NCI-H1694 treated with DMSO at 0.1 percent for 48 hours (cell line): Measurements from ENCODE around the gene KLKB1.
"Not testable (repeated sequence)": the region's sequence is repeated elsewhere in the genome, so short reads cannot be mapped to it uniquely, and the experiment has no call there.

ENCODE experiments used
- DNase-seq: peaks from one replicate; lab custom pipeline; 2025; lab: John Stamatoyannopoulos, UW

KLKB1 gene

GRCh38 chr4:186227744-186228513, 622 bp downstream of the KLKB1 start:
- no peak for DNase-seq

GRCh38 chr4:186228514-186228894, 1.2 kb downstream of the KLKB1 start:
- DNase-seq: no peak

- no peak for DNase-seq
Observed at GRCh38 chr4:186234367-186234766, 7.1 kb downstream of the KLKB1 start.

GRCh38 chr4:186236126-186236525, 8.8 kb downstream of the KLKB1 start:
- DNase-seq: no peak

GRCh38 chr4:186240452-186240847, 13.1 kb downstream of the KLKB1 start:
- no peak for DNase-seq

- peak; percentile 99 for DNase-seq
Observed at GRCh38 chr4:186240848-186241491, 13.7 kb downstream of the KLKB1 start.

GRCh38 chr4:186241616-186242015, 14.3 kb downstream of the KLKB1 start:
- DNase-seq: no peak

- DNase-seq: not testable (repeated sequence)
Observed at GRCh38 chr4:186242031-186242430, 14.7 kb downstream of the KLKB1 start.

- DNase-seq: no peak
Observed at GRCh38 chr4:186243331-186243730, 16.0 kb downstream of the KLKB1 start.

- no peak for DNase-seq
Observed at GRCh38 chr4:186244835-186245234, 17.5 kb downstream of the KLKB1 start.

GRCh38 chr4:186247062-186247752, 19.9 kb downstream of the KLKB1 start:
- DNase-seq: not testable (repeated sequence)

GRCh38 chr4:186248643-186249042, 21.3 kb downstream of the KLKB1 start:
- no peak for DNase-seq

GRCh38 chr4:186249785-186250754, 22.8 kb downstream of the KLKB1 start:
- DNase-seq: no peak

- DNase-seq: no peak
Observed at GRCh38 chr4:186250760-186251159, 23.5 kb downstream of the KLKB1 start.

GRCh38 chr4:186255122-186255521, 27.8 kb downstream of the KLKB1 start:
- no peak for DNase-seq

- no peak for DNase-seq
Observed at GRCh38 chr4:186258216-186258811, 31.0 kb downstream of the KLKB1 start.

GRCh38 chr4:186260117-186260503, 32.8 kb downstream of the KLKB1 start:
- no peak for DNase-seq

GRCh38 chr4:186260504-186261448, 33.5 kb downstream of the KLKB1 start:
- no peak for DNase-seq

GRCh38 chr4:186264660-186265059, 37.4 kb downstream of the KLKB1 start:
- no peak for DNase-seq

- DNase-seq: not testable (repeated sequence)
Observed at GRCh38 chr4:186265250-186265649, 37.9 kb downstream of the KLKB1 start.
